Naive thymus-derived CD4-positive, alpha-beta T cell (primary cell): Measurements from ENCODE around the gene OPRPN. TPM values are rescaled to one million over a fixed set of nuclear protein-coding genes. Genes with fewer than 3 reads are reported as not detected.

Experiments
- ATAC-seq: fragments of 150-1000 bp; cut with Tn5 transposase; 2 replicates; pipeline ENCODE4 v1.10.0; 2021; ENCODE audit warnings: mild to moderate bottlenecking, moderate library complexity
- CTCF ChIA-PET: fragments of 350-600 bp; sonication (Branson Sonifier 250); formaldehyde crosslinking; loops from one replicate; lab custom pipeline; 2021; ENCODE audit warnings: antibody characterized with exemption; lab: Charles Lee
- POLR2A ChIA-PET: fragments of 350-600 bp; sonication (Branson Sonifier 250); formaldehyde crosslinking; loops from one replicate; lab custom pipeline; 2021; ENCODE audit warnings: antibody characterized with exemption, inconsistent platforms; lab: Charles Lee
- DNase-seq, 9 donors: peaks; one replicate each; pipeline versions ENCODE4 v3.0.0 to v3.0.0-alpha.2; 2020 to 2022; ENCODE audit warnings: mixed read lengths in 1 of 9
- H3K27ac ChIP-seq: one replicate; pipeline ENCODE4 v1.7.0; 2013; ENCODE audit warnings: mild to moderate bottlenecking, low read depth, low read length, moderate library complexity
- H3K27me3 ChIP-seq, 2 donors: one replicate each; pipeline ENCODE4 v1.7.0; 2013; ENCODE audit warnings: low read length in 2 of 2, mild to moderate bottlenecking in 2 of 2, moderate library complexity in 2 of 2; ENCODE audit not compliant: control insufficient read depth in 2 of 2, insufficient read depth in 2 of 2
- H3K36me3 ChIP-seq, 3 experiments: 1 replicate in 2 of 3; 2 replicates in 1 of 3; pipeline ENCODE4 v1.7.0; 2013; ENCODE audit warnings: low read length in 3 of 3, mild to moderate bottlenecking in 3 of 3, moderate library complexity in 1 of 3; ENCODE audit not compliant: insufficient read depth in 3 of 3, control insufficient read depth in 2 of 3
- H3K4me1 ChIP-seq, 2 donors: one replicate each; pipeline ENCODE4 v1.7.0; 2013; ENCODE audit warnings: low read length in 2 of 2, mild to moderate bottlenecking in 2 of 2, moderate library complexity in 1 of 2; ENCODE audit not compliant: control insufficient read depth in 2 of 2, insufficient read depth in 2 of 2
- H3K4me3 ChIP-seq: 2 replicates; pipeline ENCODE4 v1.7.0; 2013; ENCODE audit warnings: mild to moderate bottlenecking, low read length
- H3K9me3 ChIP-seq, 3 experiments: 1 replicate in 2 of 3; 2 replicates in 1 of 3; pipeline ENCODE4 v1.7.0; 2013; ENCODE audit warnings: low read length in 3 of 3; ENCODE audit not compliant: control insufficient read depth in 2 of 3
- H3K27ac Mint-ChIP-seq, 9 donors: one replicate each; pipeline ENCODE4 v1.8.0; 2020 to 2022; ENCODE audit warnings: mixed read lengths in 9 of 9, mild to moderate bottlenecking in 8 of 9, moderate library complexity in 5 of 9, inconsistent platforms in 2 of 9
- H3K27me3 Mint-ChIP-seq, 5 donors: one replicate each; pipeline ENCODE4 v1.8.0; 2021 to 2022; ENCODE audit warnings: mixed read lengths in 5 of 5, mild to moderate bottlenecking in 1 of 5
- H3K36me3 Mint-ChIP-seq, 5 donors: one replicate each; pipeline ENCODE4 v1.8.0; 2020 to 2022; ENCODE audit warnings: mixed read lengths in 5 of 5, mild to moderate bottlenecking in 3 of 5, inconsistent platforms in 1 of 5
- H3K4me1 Mint-ChIP-seq, 7 donors: one replicate each; pipeline ENCODE4 v1.8.0; 2020 to 2022; ENCODE audit warnings: mixed read lengths in 7 of 7, mild to moderate bottlenecking in 3 of 7, inconsistent platforms in 1 of 7
- H3K4me3 Mint-ChIP-seq, 10 donors: one replicate each; pipeline ENCODE4 v1.8.0; 2020 to 2022; ENCODE audit warnings: mild to moderate bottlenecking in 10 of 10, mixed read lengths in 10 of 10, moderate library complexity in 6 of 10, inconsistent platforms in 2 of 10
- H3K9me3 Mint-ChIP-seq, 11 donors: one replicate each; pipeline ENCODE4 v1.8.0; 2020 to 2022; ENCODE audit warnings: mixed read lengths in 11 of 11, mild to moderate bottlenecking in 4 of 11, inconsistent platforms in 1 of 11, moderate library complexity in 1 of 11
- intact Hi-C, 2 donors: fragments of 100-400 bp; cut with micrococcal nuclease; formaldehyde crosslinking; loops; one replicate each; pipeline ENCODE4 v1.15.1; 2023
- polyA plus RNA-seq, 2 donors: library from polyadenylated mRNA; unstranded; fragments of 300-500 nt; fragmentation: Illumina TruSeq; gene quantifications; one replicate each; pipeline ENCODE4 v1.2.3, GENCODE V29; 2021
- total RNA-seq, 6 experiments: library from RNA in 5 of 6; stranded (reverse) in 5 of 6; gene quantifications; 1 replicate in 5 of 6; 2 replicates in 1 of 6; pipeline ENCODE4 v1.2.3 and lab custom pipeline; 2021 to 2026

Gene OPRPN, protein sequence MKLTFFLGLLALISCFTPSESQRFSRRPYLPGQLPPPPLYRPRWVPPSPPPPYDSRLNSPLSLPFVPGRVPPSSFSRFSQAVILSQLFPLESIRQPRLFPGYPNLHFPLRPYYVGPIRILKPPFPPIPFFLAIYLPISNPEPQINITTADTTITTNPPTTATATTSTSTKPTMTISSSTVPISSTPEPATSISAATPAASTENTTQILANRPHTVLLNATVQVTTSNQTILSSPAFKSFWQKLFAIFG
- total RNA-seq (not detected), polyA plus RNA-seq (not detected), total RNA-seq (lab: John Stamatoyannopoulos, UW) (not detected)

DNA sequence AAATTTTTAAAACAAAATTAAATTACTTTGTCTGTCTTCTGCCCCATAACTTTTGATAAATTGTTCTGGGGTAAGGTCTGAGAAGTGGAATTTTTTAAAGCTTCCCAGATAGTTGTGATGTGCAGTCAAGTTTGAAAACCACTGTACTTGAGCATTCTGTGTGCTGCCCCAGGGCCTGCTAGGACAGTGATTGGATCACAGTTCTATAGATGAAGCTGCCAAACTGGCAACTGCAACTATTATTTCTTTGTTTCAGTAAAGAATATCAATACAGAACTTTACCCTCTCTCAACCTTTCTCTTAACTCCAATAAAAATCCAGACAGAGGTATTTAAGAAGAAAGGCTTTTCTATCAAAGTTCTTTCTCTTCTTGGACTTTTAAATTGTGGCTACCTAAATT lies at the start of gene OPRPN:
TSS of gene OPRPN (plus strand) at position 361 of the 400 bp plus-strand sequence. CDS start 1,346 bp downstream, outside the sequence.
- ATAC-seq (no peak), DNase-seq (no peak)
- peaks cover 0 to 2% (median 0%) of the 10 kb centered on the region in 7 donors for H3K4me1 Mint-ChIP-seq
- ChIA-PET POLR2A (no interaction called here), CTCF (no interaction called here)
- intact Hi-C loops: no loop called here
- H3K27me3 Mint-ChIP-seq: no peaks in the 10 kb centered on the region
- peaks cover 0 to 1% (median 0%) of the 10 kb centered on the region in 11 donors for H3K9me3 Mint-ChIP-seq
- H3K4me3 Mint-ChIP-seq: no peak within 1 kb of the TSS
- no peaks in the 10 kb centered on the region for H3K9me3 ChIP-seq
- no peaks in the 10 kb centered on the region for H3K36me3 Mint-ChIP-seq
- H3K4me3 ChIP-seq: no peak within 1 kb of the TSS
- no peaks in the 10 kb centered on the region for H3K36me3 ChIP-seq
- H3K27ac ChIP-seq: no peak within 1 kb of the TSS
- H3K4me1 ChIP-seq: no peaks in the 10 kb centered on the region
- no peaks in the 10 kb centered on the region for H3K27me3 ChIP-seq
- H3K27ac Mint-ChIP-seq: no peak within 1 kb of the TSS

DNA sequence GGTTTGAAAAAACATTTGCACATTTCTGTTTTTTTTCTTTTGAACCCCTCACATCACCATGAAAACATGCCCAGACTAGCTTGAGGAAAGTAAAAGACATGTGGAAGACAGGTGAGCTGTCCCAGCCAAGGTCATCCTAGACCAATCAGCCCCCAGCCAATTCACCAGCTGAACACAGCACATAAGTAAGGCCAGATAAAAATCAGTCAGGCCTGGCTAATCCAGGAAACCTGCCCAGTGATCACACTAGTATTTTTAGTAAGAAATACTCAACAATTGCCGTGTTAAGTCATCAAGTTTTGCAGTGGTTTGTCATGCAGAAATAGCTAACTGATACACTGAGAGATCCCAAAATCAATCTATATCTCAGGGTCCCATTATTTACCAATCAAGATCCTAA lies 41.6 kb upstream of the OPRPN start:
- CTCF ChIA-PET: interaction anchor here (0.6 kb wide), 1 partner anchor 1212 kb away, joined by 3 read pairs; no protein-coding TSS in a partner anchor
- H3K9me3 ChIP-seq: no peaks in the 10 kb centered on the region
- H3K36me3 ChIP-seq: no peaks in the 10 kb centered on the region
- no peak overlapping the region for H3K27ac ChIP-seq
- no peaks in the 10 kb centered on the region for H3K27me3 ChIP-seq
- H3K27ac Mint-ChIP-seq: no peak overlapping the region
- no peaks in the 10 kb centered on the region for H3K4me1 Mint-ChIP-seq
- intact Hi-C loops: no loop called here
- H3K4me3 Mint-ChIP-seq: no peak overlapping the region
- H3K4me1 ChIP-seq: no peaks in the 10 kb centered on the region
- H3K9me3 Mint-ChIP-seq: peaks cover 0 to 3% (median 0%) of the 10 kb centered on the region in 11 donors
- peaks cover 0 to 5% (median 0%) of the 10 kb centered on the region in 5 donors for H3K27me3 Mint-ChIP-seq
- H3K36me3 Mint-ChIP-seq: no peaks in the 10 kb centered on the region
- no peak for DNase-seq
- no peak overlapping the region for H3K4me3 ChIP-seq
- ATAC-seq: no peak
- POLR2A ChIA-PET: no interaction called here

DNA sequence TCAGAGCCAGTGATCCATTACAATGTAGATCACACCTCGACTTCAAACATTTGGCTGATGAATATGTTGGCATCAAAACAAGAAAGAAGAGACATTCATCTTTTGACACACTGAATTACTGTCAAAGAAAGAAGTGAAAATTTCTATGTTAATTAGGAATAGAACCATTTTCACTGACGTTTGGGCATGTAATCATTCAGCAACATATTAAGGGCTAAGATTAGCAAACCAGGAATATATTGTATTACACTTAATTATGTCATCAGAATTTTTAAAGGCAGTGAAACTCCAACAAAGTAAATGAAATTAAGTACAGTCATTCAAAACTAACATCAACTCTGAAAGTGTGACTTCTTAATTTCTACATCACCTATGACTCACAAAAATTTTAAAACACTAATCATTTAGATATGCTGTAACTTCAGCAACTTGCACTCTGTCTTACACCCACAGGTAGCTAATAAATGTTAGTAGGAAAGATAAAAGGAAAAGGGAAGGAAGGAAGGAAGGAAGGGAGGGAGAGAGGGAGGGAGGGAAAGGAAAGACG lies 38.6 kb upstream of the OPRPN start:
- Histone ChIP-seq H3K36me3 (no peaks in the 10 kb centered on the region), H3K27me3 (no peaks in the 10 kb centered on the region), H3K4me3 (no peak overlapping the region), H3K4me1 (no peaks in the 10 kb centered on the region), H3K9me3 (no peaks in the 10 kb centered on the region), H3K27ac (no peak overlapping the region)
- intact Hi-C loops: no loop called here
- CTCF ChIA-PET: no interaction called here
- no peaks in the 10 kb centered on the region for H3K27me3 Mint-ChIP-seq
- no peak overlapping the region for H3K27ac Mint-ChIP-seq
- DNase-seq (no peak), ATAC-seq (no peak)
- POLR2A ChIA-PET: no interaction called here
- H3K4me3 Mint-ChIP-seq: no peak overlapping the region
- H3K4me1 Mint-ChIP-seq: no peaks in the 10 kb centered on the region
- peaks cover 0 to 3% (median 0%) of the 10 kb centered on the region in 11 donors for H3K9me3 Mint-ChIP-seq
- no peaks in the 10 kb centered on the region for H3K36me3 Mint-ChIP-seq

DNA sequence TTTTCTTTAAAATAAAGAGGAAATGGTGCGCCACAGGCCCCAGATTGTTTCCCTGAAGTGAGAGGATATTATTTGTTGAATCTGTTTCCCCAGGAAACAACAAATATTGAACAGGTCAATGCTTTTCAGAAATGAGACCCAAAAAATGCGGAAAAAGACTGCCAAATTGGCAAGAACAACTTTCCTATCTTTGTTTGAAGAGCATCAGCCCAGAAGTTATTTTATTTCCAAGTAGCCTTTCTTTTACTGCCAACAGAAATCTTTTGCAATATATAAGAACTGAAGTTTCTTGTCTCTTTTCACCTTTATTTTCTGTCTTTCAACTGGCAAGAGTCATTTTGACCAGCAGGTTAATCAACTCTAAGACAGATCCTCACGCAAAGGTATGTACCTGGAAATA lies 37.3 kb upstream of the OPRPN start, which contains the start of gene SMR3A:
TSS of gene SMR3A (plus strand) at position 301 of the 400 bp plus-strand sequence. CDS start 1,356 bp downstream, outside the sequence.
- Histone ChIP-seq H3K9me3 (no peaks in the 10 kb centered on the region), H3K36me3 (no peaks in the 10 kb centered on the region), H3K4me3 (no peak within 1 kb of the TSS), H3K27me3 (no peaks in the 10 kb centered on the region), H3K4me1 (no peaks in the 10 kb centered on the region), H3K27ac (no peak within 1 kb of the TSS)
- H3K27ac Mint-ChIP-seq: no peak within 1 kb of the TSS
- ATAC-seq (no peak), DNase-seq (no peak)
- intact Hi-C loops: no loop called here
- CTCF ChIA-PET: no interaction called here
- peaks cover 0 to under 1% (median 0%) of the 10 kb centered on the region in 11 donors for H3K9me3 Mint-ChIP-seq
- H3K36me3 Mint-ChIP-seq: no peaks in the 10 kb centered on the region
- H3K27me3 Mint-ChIP-seq: peaks cover 0 to under 1% (median 0%) of the 10 kb centered on the region in 5 donors
- H3K4me1 Mint-ChIP-seq: no peaks in the 10 kb centered on the region
- POLR2A ChIA-PET: no interaction called here
- no peak within 1 kb of the TSS for H3K4me3 Mint-ChIP-seq

DNA sequence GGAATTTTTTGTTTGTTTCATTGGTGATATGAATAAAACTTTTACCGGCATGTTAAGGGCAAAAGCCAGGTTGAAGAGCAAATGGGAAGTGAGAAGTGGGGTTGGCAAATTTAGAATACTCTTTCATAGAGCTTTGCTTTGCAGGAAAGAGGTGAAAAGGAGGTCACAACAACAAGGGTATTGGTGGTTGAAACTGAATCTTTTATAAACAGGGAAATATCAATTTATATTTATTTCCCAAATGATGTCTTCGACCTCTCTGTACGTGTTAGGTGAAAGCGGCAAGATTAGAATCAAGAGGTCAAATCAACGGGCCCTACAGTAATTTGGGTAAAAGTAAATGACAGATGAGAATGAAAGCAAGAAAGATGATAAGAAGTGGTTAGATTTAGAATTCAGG lies 33.7 kb upstream of the OPRPN start:
- H3K27ac ChIP-seq: no peak overlapping the region
- H3K27me3 ChIP-seq: no peaks in the 10 kb centered on the region
- intact Hi-C loops: no loop called here
- H3K36me3 ChIP-seq: no peaks in the 10 kb centered on the region
- H3K9me3 ChIP-seq: no peaks in the 10 kb centered on the region
- no peak overlapping the region for H3K4me3 Mint-ChIP-seq
- H3K36me3 Mint-ChIP-seq: no peaks in the 10 kb centered on the region
- no peak overlapping the region for H3K27ac Mint-ChIP-seq
- H3K4me1 Mint-ChIP-seq: no peaks in the 10 kb centered on the region
- H3K27me3 Mint-ChIP-seq: peaks cover 0 to 3% (median 0%) of the 10 kb centered on the region in 5 donors
- no peak for DNase-seq
- no peaks in the 10 kb centered on the region for H3K4me1 ChIP-seq
- no peak for ATAC-seq
- ChIA-PET CTCF (no interaction called here), POLR2A (no interaction called here)
- H3K4me3 ChIP-seq: no peak overlapping the region
- peaks cover 0 to 3% (median 0%) of the 10 kb centered on the region in 11 donors for H3K9me3 Mint-ChIP-seq

DNA sequence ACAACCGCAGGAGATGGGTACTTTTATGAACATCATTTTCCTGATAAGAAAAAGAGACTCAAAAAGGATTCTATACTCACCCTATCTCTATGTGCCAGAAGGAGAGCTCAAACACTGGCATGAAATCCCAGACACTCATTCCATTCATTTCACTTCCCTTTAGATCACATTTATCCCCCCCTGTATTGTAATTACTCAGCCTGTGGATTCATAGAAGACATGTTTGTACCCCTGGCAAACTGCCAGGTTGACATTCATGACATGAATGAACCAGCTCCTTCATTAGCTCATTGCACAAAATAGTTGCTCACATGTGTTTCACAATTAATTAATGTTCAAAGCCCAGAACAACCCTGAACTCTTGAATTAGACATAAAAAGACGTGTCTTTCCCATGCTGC lies 32.3 kb upstream of the OPRPN start:
- Mint-ChIP-seq H3K27me3 (peaks cover 0 to 3% (median 0%) of the 10 kb centered on the region in 5 donors), H3K4me3 (no peak overlapping the region), H3K27ac (no peak overlapping the region), H3K4me1 (no peaks in the 10 kb centered on the region), H3K36me3 (no peaks in the 10 kb centered on the region), H3K9me3 (peaks cover 0 to 3% (median 0%) of the 10 kb centered on the region in 11 donors)
- CTCF ChIA-PET: no interaction called here
- no peak for DNase-seq
- Histone ChIP-seq H3K9me3 (no peaks in the 10 kb centered on the region), H3K36me3 (no peaks in the 10 kb centered on the region), H3K27me3 (no peaks in the 10 kb centered on the region), H3K27ac (no peak overlapping the region), H3K4me1 (no peaks in the 10 kb centered on the region), H3K4me3 (no peak overlapping the region)
- intact Hi-C loops: no loop called here
- POLR2A ChIA-PET: no interaction called here
- no peak for ATAC-seq

DNA sequence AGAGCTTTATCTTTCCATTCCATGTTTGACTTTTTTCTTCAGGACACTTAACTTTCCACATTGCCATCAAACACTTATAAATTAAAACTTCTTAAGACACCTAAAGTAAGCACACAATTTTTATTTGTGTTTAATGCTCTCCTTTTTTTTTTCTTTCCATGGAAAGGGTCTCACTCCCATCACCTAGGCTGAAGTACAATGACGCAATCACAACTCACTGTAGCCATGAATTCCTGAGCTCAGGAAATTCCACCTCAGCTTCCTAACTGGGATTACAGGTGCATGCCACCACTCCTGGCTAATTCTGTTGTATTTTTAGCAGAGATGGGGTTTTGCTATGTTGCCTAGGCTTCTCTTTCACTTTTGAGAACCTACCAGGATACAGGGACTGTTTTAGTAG lies 29.9 kb upstream of the OPRPN start:
- Histone ChIP-seq H3K27me3 (no peaks in the 10 kb centered on the region), H3K9me3 (no peaks in the 10 kb centered on the region), H3K36me3 (no peaks in the 10 kb centered on the region), H3K4me3 (no peak overlapping the region), H3K27ac (no peak overlapping the region), H3K4me1 (no peaks in the 10 kb centered on the region)
- H3K9me3 Mint-ChIP-seq: peaks cover 0 to 3% (median 0%) of the 10 kb centered on the region in 11 donors
- CTCF ChIA-PET: no interaction called here
- DNase-seq: no peak
- H3K4me1 Mint-ChIP-seq: no peaks in the 10 kb centered on the region
- POLR2A ChIA-PET: no interaction called here
- no peak overlapping the region for H3K4me3 Mint-ChIP-seq
- peaks cover 0 to 3% (median 0%) of the 10 kb centered on the region in 5 donors for H3K27me3 Mint-ChIP-seq
- intact Hi-C loops: no loop called here
- no peak overlapping the region for H3K27ac Mint-ChIP-seq
- no peaks in the 10 kb centered on the region for H3K36me3 Mint-ChIP-seq
- ATAC-seq: no peak
